ENCODE measurements around the gene MGA. TPM values are rescaled to one million over a fixed set of nuclear protein-coding genes. Genes with fewer than 3 reads are reported as not detected.

Gene MGA
- total and polyA plus RNA-seq, 2 experiments from 2014 or later: 42.6 to 58.9 TPM

- no peak for TF ChIP-seq REST (IDR thresholded peaks at IDR 0.05; ENCODE audit: unreplicated experiment)
- no peak for TF ChIP-seq CTCF (conservative IDR thresholded peaks at IDR 0.05; ENCODE audit: low read depth in 2 of 2)
- no peak for TF ChIP-seq ZNF331 (CRISPR knock-in tag; IDR thresholded peaks at IDR 0.05; ENCODE audit: low read depth)
- no peak for TF ChIP-seq JUNB (IDR thresholded peaks at IDR 0.05; ENCODE audit: unreplicated experiment)
These were observed 129.5 kb downstream of the MGA start (continued) for GRCh38 chr15:41789662-41790061.

- Histone ChIP-seq H3K36me3 (ENCODE audit: insufficient read depth) (no peaks in the 10 kb centered on the region), H4K20me1 (replicated peaks; ENCODE audit: insufficient read depth) (no peaks in the 10 kb centered on the region), H3K4me3 (no peak overlapping the region), H3K27me3 (ENCODE audit: insufficient read depth) (no peaks in the 10 kb centered on the region), H3F3A (replicated peaks; ENCODE audit: low read depth) (no peaks in the 10 kb centered on the region; the same call in 1 of the 2 replicates), H3K4me2 (peak overlapping the region; percentile 24), H3K79me2 (replicated peaks; ENCODE audit: insufficient read depth) (no peaks in the 10 kb centered on the region; the same call in 1 of the 2 replicates), H3K4me1 (ENCODE audit: insufficient read depth) (peaks cover 35% of the 10 kb centered on the region), H3K9me2 (ENCODE audit: insufficient read depth) (no peaks in the 10 kb centered on the region), H3K27ac (ENCODE audit: low read depth) (no peak overlapping the region), H2AFZ (no peak overlapping the region)
- ATAC-seq (peak; percentile 67), DNase-seq (ENCODE audit: low spot score) (no peak)
- H3K9me3 Mint-ChIP-seq: no peaks in the 10 kb centered on the region
- H3K4me3 Mint-ChIP-seq: no peak overlapping the region
- H3K4me1 Mint-ChIP-seq: peaks cover 36% of the 10 kb centered on the region
- peaks cover 8% of the 10 kb centered on the region for H3K27me3 Mint-ChIP-seq (ENCODE audit: insufficient read depth, low read depth, poor library complexity)
- H3K27ac Mint-ChIP-seq: no peak overlapping the region
- H3K36me3 Mint-ChIP-seq (ENCODE audit: low read depth): no peaks in the 10 kb centered on the region; the same call in 2 of the 3 replicates
- TF ChIP-seq JUNB (IDR thresholded peaks at IDR 0.05; ENCODE audit: unreplicated experiment) (no peak), POLR2AphosphoS5 (IDR thresholded peaks at IDR 0.05; ENCODE audit: low read depth) (no peak), EZH2phosphoT487 (IDR thresholded peaks at IDR 0.05; ENCODE audit: unreplicated experiment) (no peak), ETS1 (IDR thresholded peaks at IDR 0.05) (no peak), STAT1 (IDR thresholded peaks at IDR 0.05; ENCODE audit: unreplicated experiment) (no peak), ZNF331 (CRISPR knock-in tag; IDR thresholded peaks at IDR 0.05; ENCODE audit: low read depth) (no peak), CTCF (conservative IDR thresholded peaks at IDR 0.05; ENCODE audit: low read depth in 2 of 2) (no peak), REST (IDR thresholded peaks at IDR 0.05; ENCODE audit: unreplicated experiment) (no peak), CREB1 (CRISPR knock-in tag; IDR thresholded peaks at IDR 0.05; ENCODE audit: low read depth) (no peak)
These were observed 130.0 kb downstream of the MGA start for GRCh38 chr15:41790169-41790568.
